ENCODE data around the gene RTRAF. TPM values are rescaled to one million over a fixed set of nuclear protein-coding genes. Genes with fewer than 3 reads are reported as not detected.

The RTRAF gene
- total RNA-seq, 1 experiment from 2014 or later = 251 TPM

- peak; percentile 21 for DNase-seq (ENCODE audit: low read depth)
Observed at GRCh38 chr14:52048641-52049204, 59.4 kb downstream of the RTRAF start.

- no peak for DNase-seq (ENCODE audit: low read depth)
Observed at GRCh38 chr14:52049271-52049670, 59.9 kb downstream of the RTRAF start.

GRCh38 chr14:52049721-52050588, 60.6 kb downstream of the RTRAF start:
- no peak for DNase-seq (ENCODE audit: low read depth)

DNA sequence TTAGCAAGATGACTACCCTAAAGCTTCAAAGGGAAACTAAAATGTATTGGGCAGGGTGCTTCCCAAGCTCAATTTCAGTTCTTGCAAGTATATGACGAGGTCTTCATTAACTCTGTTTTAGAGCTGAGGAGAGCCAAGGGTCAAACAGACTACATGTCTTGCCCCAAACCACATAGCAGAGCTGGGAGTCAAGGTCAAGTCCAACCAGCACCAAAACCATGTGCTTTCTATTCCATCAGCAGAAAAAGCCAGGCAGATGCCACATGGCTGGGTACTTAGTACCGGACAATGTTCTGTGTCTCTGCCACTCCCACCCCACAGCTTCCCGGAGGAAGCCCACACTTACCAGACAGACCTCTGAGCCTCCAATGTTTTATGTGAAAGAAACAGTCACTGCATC, 61.9 kb downstream of the RTRAF start:
- no peak for DNase-seq (ENCODE audit: low read depth)

DNA sequence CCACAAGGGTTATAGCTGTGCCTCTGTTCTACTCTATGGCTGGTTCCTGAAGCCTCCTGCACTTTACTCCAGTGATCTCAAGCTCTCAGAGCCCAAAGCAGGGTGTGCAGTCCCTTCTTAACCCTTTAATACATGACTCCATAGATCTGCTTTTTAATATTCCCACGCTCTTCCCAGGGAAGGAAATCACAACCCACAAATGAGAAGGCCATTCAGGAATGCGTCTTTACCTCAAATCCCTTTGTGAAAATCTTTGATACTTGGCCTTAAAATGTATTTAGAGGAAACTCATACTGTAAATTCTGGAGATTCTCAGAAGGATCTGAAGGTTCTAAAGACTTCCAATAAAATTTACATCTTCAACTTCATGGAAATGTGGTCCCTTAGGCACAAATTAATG, 62.5 kb downstream of the RTRAF start:
- peak; percentile 46 for DNase-seq (ENCODE audit: low read depth)

DNA sequence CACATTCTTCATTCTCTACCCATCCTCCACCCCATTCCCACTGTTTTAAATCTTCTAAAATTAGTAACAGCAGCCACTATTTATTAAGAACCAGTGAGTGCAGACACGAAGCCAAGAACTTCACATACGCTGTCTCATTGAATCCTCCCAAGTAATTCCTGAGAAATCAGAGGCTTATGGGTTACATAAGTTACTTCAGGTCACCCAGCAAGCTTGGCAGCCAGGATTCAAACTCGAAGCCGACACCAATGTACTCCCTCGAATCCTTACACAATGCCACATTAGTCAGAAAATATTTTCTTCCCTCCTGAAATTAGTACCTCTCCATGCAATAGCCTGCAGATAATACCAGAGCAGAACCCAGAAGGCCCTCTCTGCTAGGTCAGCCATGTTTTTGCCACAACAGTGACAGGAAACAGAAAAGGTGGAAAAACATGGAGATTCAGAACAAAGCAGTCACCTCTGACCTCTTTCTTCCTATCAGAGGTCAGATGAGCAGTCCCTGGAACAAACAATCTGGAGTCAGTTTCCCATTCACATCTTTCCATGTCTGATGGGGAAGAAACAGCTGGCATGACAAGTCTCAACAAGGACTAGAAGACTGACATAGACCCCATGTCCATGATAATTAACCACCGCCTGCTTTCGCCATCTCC, 63.1 kb downstream of the RTRAF start:
- DNase-seq (ENCODE audit: low read depth) = no peak

DNA sequence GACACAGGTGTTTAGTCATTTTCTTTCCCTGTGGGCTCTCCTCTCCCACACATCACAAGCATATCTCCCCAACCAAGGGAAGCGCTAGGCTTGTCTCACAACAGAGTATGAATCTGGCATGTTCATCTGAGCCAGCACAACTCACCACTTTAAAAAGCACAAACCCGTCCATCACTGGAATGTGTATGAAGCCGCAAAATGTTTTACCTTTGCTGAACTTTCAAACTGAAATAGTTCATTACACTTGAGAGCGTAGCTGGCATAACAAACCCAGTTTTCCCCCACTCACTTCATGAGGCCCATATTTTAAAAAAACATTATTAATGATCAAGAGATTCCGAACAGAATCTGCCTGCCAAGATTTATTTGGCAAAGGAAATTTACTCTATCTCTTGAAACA, 63.7 kb downstream of the RTRAF start:
- no peak for DNase-seq (ENCODE audit: low read depth)

DNA sequence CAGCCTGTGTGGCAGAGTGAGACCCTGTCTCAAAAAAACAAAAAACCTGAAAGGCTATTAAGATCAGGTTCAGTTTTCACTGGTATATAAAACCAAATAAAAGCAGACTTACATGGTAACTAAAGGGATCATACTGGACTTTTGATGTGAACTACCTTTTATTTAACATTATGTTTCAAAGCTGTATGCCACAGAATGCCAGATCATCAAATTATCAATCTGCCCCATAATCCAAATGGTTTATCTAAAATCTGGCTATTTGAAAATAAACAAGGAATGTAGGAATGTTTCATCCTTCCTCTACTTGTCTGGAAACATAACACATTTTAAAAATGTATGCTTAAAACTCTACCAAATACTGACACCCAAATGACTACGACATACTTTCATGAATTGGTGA, 65.3 kb downstream of the RTRAF start:
- no peak for DNase-seq (ENCODE audit: low read depth)

GRCh38 chr14:52055167-52055566, 65.8 kb downstream of the RTRAF start:
- no peak for DNase-seq (ENCODE audit: low read depth)

- DNase-seq (ENCODE audit: low read depth) = no peak
Observed at GRCh38 chr14:52058341-52058740, 69.0 kb downstream of the RTRAF start.

DNA sequence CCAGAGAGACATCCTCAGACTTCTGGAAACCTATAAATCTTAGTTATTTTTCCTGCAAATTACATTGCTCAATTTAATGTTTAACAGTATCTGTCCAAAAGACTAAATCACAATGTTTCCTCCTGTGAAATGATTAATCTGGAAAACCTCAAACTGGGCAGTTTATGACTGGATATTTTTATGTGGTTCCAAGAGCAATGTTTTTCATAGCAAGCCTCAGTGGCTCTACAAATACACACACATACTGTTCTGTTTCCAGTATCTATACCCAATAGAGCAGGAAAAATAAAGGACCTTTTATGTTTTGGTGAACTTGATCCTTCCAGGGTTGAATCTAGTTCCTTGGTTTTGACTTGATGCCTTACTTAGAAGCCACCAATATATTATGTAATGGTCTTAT, 70.3 kb downstream of the RTRAF start:
- DNase-seq (ENCODE audit: low read depth) = no peak

GRCh38 chr14:52060080-52060479, 70.7 kb downstream of the RTRAF start:
- DNase-seq (ENCODE audit: low read depth) = no peak

Other genes with a start within 250 kb of the RTRAF start
- gene GNG2, start 128.9 kb upstream of the RTRAF start, total RNA-seq (2014; rRNA removed; shearing (Covaris generic)) = 3.3 and 5.1 TPM in 2 replicates
- gene NID2, start 79.5 kb downstream of the RTRAF start, total RNA-seq (2014; rRNA removed; shearing (Covaris generic)) = 1.6 and 2.2 TPM in 2 replicates

Data from HT1080 (cell line).